Stimulated activated naive CD8-positive, alpha-beta T cell treated with anti-CD3 and anti-CD28 coated beads, Interleukin-15, Interleukin-2, amounts not matched to agents 100 ng/mL and 50 ng/mL, for 24 hours (primary cell): ENCODE data around the gene PPP2R5A.
A peak's percentile ranks its signal among the peaks of the same experiment; 100 is the strongest.

Experiments used
- H3K27ac Mint-ChIP-seq: one replicate; pipeline ENCODE4 v1.8.0; 2021; ENCODE audit warnings: mild to moderate bottlenecking, mixed read lengths
- H3K27me3 Mint-ChIP-seq: one replicate; pipeline ENCODE4 v1.8.0; 2021; ENCODE audit warnings: mixed read lengths
- H3K36me3 Mint-ChIP-seq: one replicate; pipeline ENCODE4 v1.8.0; 2021; ENCODE audit warnings: low read depth, mixed read lengths
- H3K4me1 Mint-ChIP-seq: one replicate; pipeline ENCODE4 v1.8.0; 2021; ENCODE audit warnings: low read depth, mixed read lengths
- H3K4me3 Mint-ChIP-seq: one replicate; pipeline ENCODE4 v1.8.0; 2021; ENCODE audit warnings: mild to moderate bottlenecking, mixed read lengths
- H3K9me3 Mint-ChIP-seq: one replicate; pipeline ENCODE4 v1.8.0; 2021; ENCODE audit warnings: mixed read lengths

PPP2R5A gene

GRCh38 chr1:212344905-212345304, 59.7 kb downstream of the PPP2R5A start:
- peaks cover 25% of the 10 kb centered on the region for H3K36me3 Mint-ChIP-seq
- no peaks in the 10 kb centered on the region for H3K9me3 Mint-ChIP-seq
- no peak overlapping the region for H3K4me3 Mint-ChIP-seq
- H3K27ac Mint-ChIP-seq, result no peak overlapping the region
- H3K4me1 Mint-ChIP-seq, result no peaks in the 10 kb centered on the region
- no peaks in the 10 kb centered on the region for H3K27me3 Mint-ChIP-seq

DNA sequence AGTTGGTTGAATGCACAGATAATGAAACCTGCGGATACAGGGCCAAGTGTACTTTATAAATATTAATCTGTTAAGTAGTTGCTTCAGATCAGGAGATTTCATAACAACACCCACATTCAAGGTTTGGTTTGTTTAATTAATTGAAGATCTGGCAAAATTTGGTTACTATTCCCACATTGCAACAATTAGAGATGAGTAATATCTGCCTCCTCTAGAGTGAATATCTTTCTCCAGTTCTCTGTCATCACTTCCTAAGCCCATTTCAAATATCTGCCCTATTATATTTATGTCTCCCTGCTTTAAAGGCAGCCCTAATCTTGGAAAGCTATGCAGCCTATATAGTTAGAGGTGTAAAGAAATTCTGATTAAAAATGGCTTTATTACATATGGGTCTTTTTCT, 61.4 kb downstream of the PPP2R5A start:
- Mint-ChIP-seq H3K27ac (no peak overlapping the region), H3K36me3 (peaks cover 29% of the 10 kb centered on the region), H3K4me1 (no peaks in the 10 kb centered on the region), H3K4me3 (no peak overlapping the region), H3K27me3 (no peaks in the 10 kb centered on the region), H3K9me3 (no peaks in the 10 kb centered on the region)

- Mint-ChIP-seq H3K36me3 (peaks cover 31% of the 10 kb centered on the region), H3K27me3 (no peaks in the 10 kb centered on the region), H3K27ac (peak overlapping the region; percentile 49), H3K4me1 (no peaks in the 10 kb centered on the region), H3K9me3 (no peaks in the 10 kb centered on the region), H3K4me3 (no peak overlapping the region)
These were observed 66.6 kb downstream of the PPP2R5A start for GRCh38 chr1:212351588-212352362.

GRCh38 chr1:212353181-212353580, 68.0 kb downstream of the PPP2R5A start:
- Mint-ChIP-seq H3K4me1 (no peaks in the 10 kb centered on the region), H3K4me3 (no peak overlapping the region), H3K36me3 (peaks cover 31% of the 10 kb centered on the region), H3K9me3 (no peaks in the 10 kb centered on the region), H3K27me3 (no peaks in the 10 kb centered on the region), H3K27ac (peak overlapping the region; percentile 59)

DNA sequence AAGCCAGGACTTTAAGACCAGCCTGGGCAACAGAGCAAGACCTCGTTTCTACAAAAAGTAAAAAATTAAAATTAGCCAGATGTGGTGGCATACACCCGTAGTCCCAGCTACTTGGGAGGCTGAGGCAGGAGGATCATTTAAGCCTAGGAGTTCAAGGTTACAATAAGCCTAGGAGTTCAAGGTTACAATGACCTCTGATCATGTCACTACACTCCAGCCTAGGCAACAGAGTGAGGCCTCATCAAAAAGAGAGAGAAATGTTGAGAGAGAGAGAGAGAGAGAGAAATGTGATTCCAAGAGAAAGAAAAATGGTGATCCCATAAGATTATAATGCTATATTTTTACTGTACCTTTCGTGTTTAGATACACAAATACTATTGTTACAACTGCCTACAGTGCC, 69.3 kb downstream of the PPP2R5A start:
- no peak overlapping the region for H3K27ac Mint-ChIP-seq
- no peak overlapping the region for H3K4me3 Mint-ChIP-seq
- H3K27me3 Mint-ChIP-seq, result no peaks in the 10 kb centered on the region
- H3K4me1 Mint-ChIP-seq, result peaks cover under 1% of the 10 kb centered on the region
- peaks cover 39% of the 10 kb centered on the region for H3K36me3 Mint-ChIP-seq
- H3K9me3 Mint-ChIP-seq, result no peaks in the 10 kb centered on the region

GRCh38 chr1:212355230-212355969, 70.2 kb downstream of the PPP2R5A start:
- no peak overlapping the region for H3K27ac Mint-ChIP-seq
- H3K27me3 Mint-ChIP-seq, result no peaks in the 10 kb centered on the region
- H3K36me3 Mint-ChIP-seq, result peaks cover 44% of the 10 kb centered on the region
- H3K4me1 Mint-ChIP-seq, result peaks cover 10% of the 10 kb centered on the region
- no peak overlapping the region for H3K4me3 Mint-ChIP-seq
- H3K9me3 Mint-ChIP-seq, result no peaks in the 10 kb centered on the region

DNA sequence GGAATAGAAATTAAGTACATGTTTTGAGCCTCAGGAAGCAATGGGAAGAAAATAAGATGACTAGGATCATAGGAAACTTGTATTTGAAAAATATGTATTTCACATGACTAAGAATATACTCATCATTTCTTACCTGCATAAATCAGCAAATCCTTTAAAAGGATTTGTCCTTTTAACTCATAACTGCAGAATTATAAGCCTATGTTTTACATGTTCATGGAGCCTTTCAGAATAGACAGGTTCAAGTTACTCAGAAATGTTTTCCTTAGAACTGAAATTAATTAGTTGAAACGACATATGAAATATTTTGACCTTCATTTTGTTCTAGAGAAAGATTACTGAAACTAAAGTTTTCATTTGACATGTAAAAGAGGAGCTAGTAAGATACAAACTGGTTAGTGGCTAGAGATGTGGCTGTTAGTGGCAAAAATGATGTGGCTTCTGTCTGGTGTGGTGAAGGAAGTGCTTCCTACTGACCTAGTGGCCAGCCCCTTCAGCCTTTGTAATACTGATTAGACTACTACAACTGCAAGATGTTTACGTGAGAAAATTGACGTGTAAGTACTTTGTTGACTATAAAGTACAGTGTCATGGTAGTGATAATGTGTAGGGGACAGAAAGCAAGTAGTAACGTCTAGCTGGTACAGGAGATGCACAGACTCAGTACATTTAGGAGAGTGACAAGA, 74.7 kb downstream of the PPP2R5A start:
- Mint-ChIP-seq H3K4me3 (no peak overlapping the region), H3K36me3 (peaks cover 52% of the 10 kb centered on the region), H3K27ac (peak overlapping the region; percentile 64), H3K4me1 (peaks cover 11% of the 10 kb centered on the region), H3K9me3 (no peaks in the 10 kb centered on the region), H3K27me3 (no peaks in the 10 kb centered on the region)

DNA sequence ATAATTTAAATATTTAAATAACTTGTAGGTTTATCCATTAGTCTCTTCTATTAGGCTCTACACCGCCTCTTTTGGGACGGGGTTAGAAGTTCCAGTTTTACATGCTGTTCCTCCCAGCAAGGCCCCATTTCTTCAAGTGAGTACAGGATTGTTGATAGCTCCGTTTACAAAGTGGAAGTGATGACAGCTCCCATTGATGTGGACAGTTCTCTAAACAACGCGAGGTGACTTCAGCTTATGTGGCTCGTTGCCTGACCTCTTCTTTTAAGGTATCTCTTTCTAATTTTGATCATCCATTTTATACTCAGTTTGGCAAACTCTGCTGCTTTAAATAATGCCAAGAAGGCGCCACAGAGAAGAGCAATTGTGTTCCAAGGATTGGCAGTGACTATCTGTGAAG, 79.8 kb downstream of the PPP2R5A start:
- no peaks in the 10 kb centered on the region for H3K27me3 Mint-ChIP-seq
- H3K36me3 Mint-ChIP-seq, result peaks cover 49% of the 10 kb centered on the region
- peaks cover 5% of the 10 kb centered on the region for H3K4me1 Mint-ChIP-seq
- no peak overlapping the region for H3K27ac Mint-ChIP-seq
- H3K4me3 Mint-ChIP-seq, result no peak overlapping the region
- H3K9me3 Mint-ChIP-seq, result no peaks in the 10 kb centered on the region

DNA sequence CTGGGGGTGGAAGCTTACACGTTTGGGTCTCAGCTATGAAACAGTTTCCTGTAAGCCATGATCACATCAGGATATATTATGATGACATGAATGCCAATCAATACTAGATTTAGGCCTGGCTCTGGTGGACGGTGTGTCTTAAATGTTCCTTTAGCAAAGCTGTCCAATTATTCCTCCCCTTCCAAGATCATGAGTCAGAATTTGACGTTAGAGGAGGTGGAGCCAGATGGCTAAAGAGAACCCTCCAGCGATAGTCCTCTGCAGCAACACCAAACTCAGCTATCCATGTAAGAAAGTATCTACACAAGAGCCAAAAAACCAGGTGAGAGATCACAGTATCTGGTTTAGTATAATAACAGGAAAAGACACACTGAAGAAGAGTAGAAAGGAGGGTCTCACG, 81.7 kb downstream of the PPP2R5A start:
- Mint-ChIP-seq H3K36me3 (peaks cover 55% of the 10 kb centered on the region), H3K27ac (no peak overlapping the region), H3K4me1 (no peaks in the 10 kb centered on the region), H3K27me3 (no peaks in the 10 kb centered on the region), H3K9me3 (no peaks in the 10 kb centered on the region), H3K4me3 (no peak overlapping the region)

DNA sequence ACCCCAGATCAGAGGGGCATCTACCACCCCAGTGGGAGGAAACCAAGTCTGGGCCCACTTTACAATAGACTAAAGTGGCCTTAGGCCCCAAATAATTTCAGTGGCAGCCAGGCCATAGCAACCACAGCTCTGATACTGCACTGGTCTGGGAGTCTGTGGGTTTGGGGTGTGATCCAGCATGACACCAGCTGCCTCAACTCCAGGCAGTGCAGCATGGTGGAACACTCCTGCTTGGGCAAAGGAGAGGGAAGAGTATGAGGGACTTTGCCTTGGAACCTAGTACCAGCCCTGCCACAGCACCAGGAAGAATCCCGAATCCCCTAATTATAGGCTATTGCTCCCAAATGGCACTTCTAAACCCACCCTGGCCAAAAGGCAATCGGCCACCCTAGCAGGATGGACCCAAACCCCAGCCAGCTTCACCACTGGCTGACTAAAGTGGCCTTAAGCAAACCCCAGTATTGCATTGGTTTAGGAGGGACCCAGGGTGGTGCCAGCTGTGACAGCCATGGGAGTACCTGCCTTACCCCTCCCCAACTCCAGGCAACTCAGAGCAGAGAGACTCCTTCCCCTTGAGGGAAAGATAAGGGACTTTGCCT, 82.4 kb downstream of the PPP2R5A start:
- no peaks in the 10 kb centered on the region for H3K4me1 Mint-ChIP-seq
- peaks cover 57% of the 10 kb centered on the region for H3K36me3 Mint-ChIP-seq
- H3K4me3 Mint-ChIP-seq, result no peak overlapping the region
- no peaks in the 10 kb centered on the region for H3K27me3 Mint-ChIP-seq
- H3K9me3 Mint-ChIP-seq, result no peaks in the 10 kb centered on the region
- H3K27ac Mint-ChIP-seq, result no peak overlapping the region

GRCh38 chr1:212368073-212368484, 82.9 kb downstream of the PPP2R5A start:
- H3K27ac Mint-ChIP-seq, result no peak overlapping the region
- H3K4me1 Mint-ChIP-seq, result no peaks in the 10 kb centered on the region
- H3K27me3 Mint-ChIP-seq, result no peaks in the 10 kb centered on the region
- no peak overlapping the region for H3K4me3 Mint-ChIP-seq
- H3K36me3 Mint-ChIP-seq, result peaks cover 60% of the 10 kb centered on the region
- H3K9me3 Mint-ChIP-seq, result no peaks in the 10 kb centered on the region

GRCh38 chr1:212375986-212376385, 90.8 kb downstream of the PPP2R5A start:
- H3K4me3 Mint-ChIP-seq, result no peak overlapping the region
- peaks cover 60% of the 10 kb centered on the region for H3K36me3 Mint-ChIP-seq

DNA sequence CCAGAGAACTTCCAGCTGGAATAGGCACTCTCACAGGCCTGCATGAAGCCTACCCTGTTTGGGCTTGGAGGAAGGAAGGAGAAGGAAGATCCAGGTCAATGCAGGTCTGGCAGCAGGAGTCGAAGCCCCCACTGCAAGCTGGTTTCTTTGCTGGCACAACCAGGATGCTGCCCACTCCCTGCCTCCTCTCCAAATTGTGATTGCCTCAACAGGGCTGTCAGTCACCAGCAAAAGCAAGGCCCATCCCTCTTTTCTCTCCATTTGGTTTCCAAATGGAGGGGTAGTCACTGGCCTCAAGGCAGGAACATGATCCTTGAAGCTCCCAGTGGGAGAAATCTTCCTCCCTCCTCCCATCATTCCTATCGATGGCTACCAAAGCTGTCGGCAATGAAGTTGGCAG, 92.4 kb downstream of the PPP2R5A start:
- no peak overlapping the region for H3K27ac Mint-ChIP-seq
- H3K36me3 Mint-ChIP-seq, result peaks cover 53% of the 10 kb centered on the region
- no peak overlapping the region for H3K4me3 Mint-ChIP-seq
- H3K9me3 Mint-ChIP-seq, result no peaks in the 10 kb centered on the region
- no peaks in the 10 kb centered on the region for H3K27me3 Mint-ChIP-seq
- H3K4me1 Mint-ChIP-seq, result no peaks in the 10 kb centered on the region

More at GRCh38 chr1:212375986-212376385, 90.8 kb downstream of the PPP2R5A start:
- Mint-ChIP-seq H3K27me3 (no peaks in the 10 kb centered on the region), H3K9me3 (no peaks in the 10 kb centered on the region), H3K4me1 (no peaks in the 10 kb centered on the region), H3K27ac (no peak overlapping the region)

- peaks cover 43% of the 10 kb centered on the region for H3K36me3 Mint-ChIP-seq
- H3K4me1 Mint-ChIP-seq, result no peaks in the 10 kb centered on the region
- H3K4me3 Mint-ChIP-seq, result no peak overlapping the region
- no peaks in the 10 kb centered on the region for H3K9me3 Mint-ChIP-seq
- no peaks in the 10 kb centered on the region for H3K27me3 Mint-ChIP-seq
- H3K27ac Mint-ChIP-seq, result no peak overlapping the region
These were observed 94.2 kb downstream of the PPP2R5A start for GRCh38 chr1:212379366-212379765.
